ENCODE data around the gene LIFR.
A peak's percentile ranks its signal among the peaks of the same experiment; 100 is the strongest.
"Not testable (repeated sequence)": the region's sequence is repeated elsewhere in the genome, so short reads cannot be mapped to it uniquely, and the experiment has no call there.

Gene LIFR

GRCh38 chr5:38579105-38579504 is 22.7 kb upstream of the LIFR start:
- no peak for DNase-seq

- DNase-seq, result no peak
Measured at GRCh38 chr5:38576961-38577684, 20.7 kb upstream of the LIFR start.

- no peak for DNase-seq
Measured at GRCh38 chr5:38576442-38576841, 20.0 kb upstream of the LIFR start.

DNA sequence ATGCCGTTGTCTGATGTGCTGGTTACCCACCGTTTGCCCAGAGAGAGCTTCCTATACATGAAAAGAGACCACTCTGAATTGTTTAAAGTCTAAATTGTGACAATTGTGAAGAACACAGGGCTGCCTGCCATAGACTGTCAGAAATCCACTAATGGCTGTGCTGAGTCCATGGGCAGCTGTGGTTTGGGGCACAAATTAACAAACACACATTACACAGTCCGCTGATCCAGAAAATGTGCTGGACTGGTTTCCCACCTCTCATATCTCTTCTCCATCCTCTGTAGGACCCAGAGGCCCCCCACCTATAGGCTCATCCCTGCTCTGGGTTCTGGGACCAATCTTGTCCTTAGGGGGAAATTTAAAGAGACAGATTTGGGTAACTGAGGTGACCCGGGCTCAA is 19.0 kb upstream of the LIFR start:
- no peak for DNase-seq

GRCh38 chr5:38574009-38574408 is 17.6 kb upstream of the LIFR start:
- no peak for DNase-seq

DNA sequence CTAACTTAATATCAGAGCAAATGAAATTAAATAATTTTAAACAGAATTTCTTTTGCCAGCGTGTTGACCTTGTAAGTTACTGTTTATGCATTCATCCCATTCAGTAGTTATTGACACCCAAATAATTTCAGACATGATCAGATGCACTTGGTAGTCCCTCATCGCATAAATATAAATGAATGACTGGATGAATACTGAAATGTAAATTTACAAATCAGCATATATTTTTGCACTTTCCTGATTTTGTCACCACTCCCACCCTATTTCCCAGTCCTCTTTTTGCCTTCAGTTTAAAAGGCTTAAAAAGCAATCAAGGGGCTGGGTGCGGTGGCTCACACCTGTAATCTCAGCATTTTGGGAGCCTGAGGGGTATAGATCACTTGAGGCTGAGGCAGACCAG is 17.1 kb upstream of the LIFR start:
- no peak for DNase-seq

GRCh38 chr5:38569180-38569579 is 12.7 kb upstream of the LIFR start:
- DNase-seq, result no peak

DNA sequence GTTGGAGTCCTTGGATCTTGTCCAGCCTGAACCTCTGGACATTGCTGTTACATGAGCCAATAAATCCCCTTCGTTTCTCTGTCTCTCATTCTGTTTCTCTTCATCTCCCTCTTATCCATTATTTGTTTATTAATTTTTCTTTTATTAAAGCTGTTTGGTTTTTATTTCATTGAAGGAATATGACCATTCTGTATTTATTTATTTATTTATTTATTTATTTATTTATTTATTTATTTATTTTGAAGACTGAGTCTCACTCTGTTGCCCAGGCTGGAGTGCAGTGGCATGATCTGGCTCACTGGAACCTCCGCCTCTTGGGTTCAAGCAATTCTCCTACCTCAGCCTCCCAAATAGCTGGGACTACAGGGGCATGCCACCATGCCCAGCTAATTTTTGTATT is 10.9 kb upstream of the LIFR start:
- not testable (repeated sequence) for DNase-seq

DNA sequence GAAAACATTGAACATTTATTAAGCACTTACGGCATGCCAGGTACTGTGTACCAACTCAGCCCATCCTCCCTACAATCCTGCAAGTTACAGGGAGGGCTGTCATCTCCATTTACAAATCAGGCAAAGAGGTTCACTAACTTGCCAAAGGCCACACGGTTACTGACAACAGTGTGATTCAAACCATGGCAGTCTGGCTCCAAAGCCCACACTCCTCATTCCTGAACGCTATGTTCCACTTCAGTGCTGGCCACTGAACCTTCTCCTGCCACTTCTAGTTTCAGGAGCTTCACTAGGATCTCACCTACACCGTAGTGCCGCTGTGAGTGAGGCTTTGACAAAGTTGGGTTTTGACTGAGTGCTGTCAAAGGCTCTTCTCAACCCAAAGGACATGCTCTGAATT is 7.2 kb upstream of the LIFR start:
- no peak for DNase-seq

- DNase-seq, result no peak
Measured at GRCh38 chr5:38562444-38563210, 6.2 kb upstream of the LIFR start.

- DNase-seq, result no peak
Measured at GRCh38 chr5:38559428-38559827, 3.0 kb upstream of the LIFR start.

DNA sequence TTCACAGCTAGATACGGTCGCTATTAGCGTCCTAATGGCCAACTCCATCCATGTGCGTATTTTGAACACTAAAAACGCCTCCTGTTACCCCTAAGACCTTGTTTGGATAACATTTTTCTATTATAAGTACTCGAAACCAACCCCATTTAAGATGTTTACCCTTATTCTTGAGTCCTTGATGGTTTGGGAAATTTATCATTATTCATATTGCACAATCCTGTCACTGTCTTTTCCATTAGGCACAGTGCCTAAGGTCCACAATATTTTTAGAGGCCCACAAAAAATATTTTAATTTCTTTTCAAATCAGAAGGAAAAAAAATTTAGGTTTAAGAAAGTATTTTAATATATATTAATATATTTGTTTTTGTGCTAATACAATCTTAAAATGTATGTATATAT is 1.3 kb upstream of the LIFR start:
- no peak for DNase-seq

GRCh38 chr5:38557308-38557710 is 863 bp upstream of the LIFR start:
- DNase-seq, result no peak

GRCh38 chr5:38556088-38556598 is 303 bp downstream of the LIFR start:
- peak; percentile 21 for DNase-seq

DNA sequence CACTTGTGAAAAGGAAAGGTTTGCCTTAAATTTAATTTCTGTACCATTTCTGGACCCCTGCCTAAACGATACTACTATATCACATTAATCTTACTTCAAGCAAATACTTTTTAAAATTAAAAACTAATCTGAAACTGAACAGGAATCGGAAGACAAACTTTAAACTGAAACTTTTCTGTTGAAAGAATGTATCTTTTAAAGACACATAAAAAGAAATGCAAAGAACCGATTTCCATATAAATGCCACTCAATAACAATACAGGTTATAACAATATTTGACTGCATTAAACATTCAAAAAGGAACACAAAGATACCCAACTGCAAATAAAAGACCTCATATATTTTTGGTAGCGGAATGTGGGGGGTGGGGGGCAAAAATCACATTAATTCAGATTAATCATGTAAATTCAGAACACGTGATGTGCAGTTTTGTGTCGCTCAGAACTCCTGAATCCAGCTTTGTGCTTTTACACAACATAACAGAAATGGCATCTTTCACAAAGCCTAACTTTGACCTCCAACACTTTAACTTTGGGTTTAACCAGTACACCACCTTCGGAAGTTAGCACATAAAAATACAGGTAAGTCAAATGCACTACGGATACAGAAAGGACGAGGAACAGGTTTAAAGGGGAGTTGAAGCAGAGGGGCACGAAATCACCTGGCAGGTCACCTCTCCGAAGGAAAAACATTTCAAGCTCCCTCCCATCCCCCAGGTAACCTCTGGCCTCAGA is 925 bp downstream of the LIFR start:
- no peak for DNase-seq

DNA sequence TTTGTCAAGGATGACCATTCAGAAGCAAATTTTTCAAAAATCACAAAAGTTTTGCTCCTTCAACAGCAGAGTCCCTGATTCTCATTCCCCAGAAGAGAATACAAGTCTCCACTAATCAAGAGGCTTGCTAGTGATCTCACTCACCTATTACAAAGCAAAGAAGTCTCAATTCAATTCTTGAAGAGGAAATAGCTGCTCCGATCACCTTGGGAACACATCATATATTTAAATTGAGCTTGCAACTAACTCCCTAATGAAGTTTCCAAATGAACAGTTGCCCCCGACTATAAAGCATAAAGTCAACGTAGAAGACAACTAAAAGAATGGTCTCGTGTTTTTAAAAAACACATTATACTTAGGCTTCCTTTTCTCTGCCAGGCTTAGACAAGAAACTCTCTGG is 1.6 kb downstream of the LIFR start:
- DNase-seq, result no peak

DNA sequence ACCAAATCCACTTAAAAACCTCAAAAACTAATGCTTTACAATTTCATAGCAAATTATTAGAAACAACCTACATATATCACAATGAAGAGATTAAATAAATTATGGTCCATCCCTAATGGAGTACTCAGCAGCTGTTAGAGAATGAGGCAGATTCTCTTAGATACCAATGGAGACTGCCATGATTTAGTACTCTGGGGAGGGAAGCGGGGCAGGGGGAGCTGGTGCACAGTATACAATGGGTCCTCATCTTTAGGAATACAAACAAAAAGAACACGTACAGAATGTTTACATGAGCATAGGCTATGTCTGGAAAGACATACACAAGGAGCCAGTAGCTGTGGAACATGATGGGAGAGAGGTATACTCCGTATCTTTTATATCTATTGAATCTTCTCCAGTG is 2.0 kb downstream of the LIFR start:
- DNase-seq, result no peak

- DNase-seq, result no peak
Measured at GRCh38 chr5:38553001-38553521, 3.4 kb downstream of the LIFR start.

DNA sequence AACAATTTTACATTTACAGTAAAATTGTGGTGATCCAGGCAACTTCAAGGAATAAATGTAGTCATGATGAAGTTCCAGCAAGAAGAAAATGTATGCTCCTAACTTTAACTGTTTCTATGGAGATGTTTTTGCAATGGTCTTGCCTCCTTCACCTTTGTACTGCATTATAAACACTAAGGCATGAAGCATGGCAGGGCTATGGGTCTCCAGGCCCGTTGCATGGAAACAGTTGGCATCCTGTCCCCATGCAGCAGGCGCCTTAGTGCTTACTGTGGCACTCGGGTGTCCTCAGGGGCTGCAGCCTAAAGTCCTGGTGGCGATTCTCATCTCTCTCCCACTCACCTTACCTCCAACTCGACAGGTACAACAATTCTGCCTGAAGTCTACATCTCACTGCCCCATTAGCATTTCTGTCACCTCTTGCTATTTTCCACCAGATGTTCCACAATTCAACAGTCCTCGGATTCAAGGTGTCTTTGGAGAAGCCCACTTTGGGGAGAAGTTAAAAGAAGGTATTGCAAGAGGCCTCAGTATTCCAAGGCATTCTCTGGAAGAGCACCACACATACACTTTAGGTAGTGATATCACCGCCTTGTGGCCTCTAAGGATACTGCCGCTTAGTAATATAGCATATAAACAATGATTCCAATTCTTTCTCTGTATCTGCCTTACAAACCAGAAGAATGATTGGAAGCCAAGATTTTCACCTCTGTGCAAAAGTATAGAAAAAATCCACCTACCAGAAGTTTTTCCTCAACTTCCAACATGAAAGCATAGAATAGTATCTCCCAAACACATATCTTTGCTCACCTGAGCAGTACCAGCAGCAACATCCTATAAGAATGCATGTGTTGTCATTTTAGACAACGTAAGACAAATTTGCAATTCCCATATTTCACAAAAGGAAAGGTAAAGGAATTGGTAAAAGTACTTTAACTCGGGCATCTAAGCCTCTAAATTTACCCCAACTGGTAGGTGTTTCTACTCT is 5.1 kb downstream of the LIFR start:
- no peak for DNase-seq

- no peak for DNase-seq
Measured at GRCh38 chr5:38548064-38548759, 8.2 kb downstream of the LIFR start.

DNA sequence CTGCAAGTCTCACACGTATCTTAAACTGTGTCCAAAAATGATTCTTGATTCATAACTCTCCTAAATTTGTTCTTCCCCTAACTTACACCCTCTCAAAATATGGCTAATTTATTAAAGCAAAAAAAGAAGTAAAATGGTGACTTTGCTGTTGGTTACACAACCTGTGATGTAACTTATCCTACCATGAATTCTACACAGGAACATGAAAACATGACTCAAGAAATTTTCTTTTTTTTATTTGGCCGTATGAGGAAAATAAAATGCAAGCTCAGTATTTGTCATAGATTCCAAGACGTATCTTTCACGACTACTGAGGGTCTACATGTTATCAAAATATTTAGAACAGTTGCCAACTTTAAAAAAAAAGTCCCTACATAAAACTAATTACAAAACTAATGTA is 9.2 kb downstream of the LIFR start:
- no peak for DNase-seq

Measured in activated CD8-positive, alpha-beta memory T cell treated with anti-CD3 and anti-CD28 coated beads, Interleukin-2, amount 50 U/mL, for 4 hours (primary cell).